H1 (cell line): ENCODE data around the gene WIPF1. TPM values are rescaled to one million over a fixed set of nuclear protein-coding genes. Genes with fewer than 3 reads are reported as not detected.

Experiments
- CREB1 ChIP-seq: IDR thresholded peaks from 2 replicates; pipeline ENCODE4 v1.6.1; 2012; ENCODE audit warnings: inconsistent platforms
- FOSL1 ChIP-seq: IDR thresholded peaks from 2 replicates; pipeline ENCODE4 v1.6.1; 2011; ENCODE audit warnings: mild to moderate bottlenecking, low read depth, low read length, moderate library complexity; ENCODE audit not compliant: insufficient read depth
- GABPA ChIP-seq: IDR thresholded peaks from 2 replicates; pipeline ENCODE4 v1.6.1; 2011; ENCODE audit warnings: mild to moderate bottlenecking, low read length, moderate library complexity, borderline replicate concordance; ENCODE audit not compliant: insufficient read depth
- SIX5 ChIP-seq: IDR thresholded peaks from 2 replicates; pipeline ENCODE4 v1.6.1; 2011; ENCODE audit warnings: mild to moderate bottlenecking, low read depth, low read length
- polyA plus RNA-seq, 7 experiments: library from polyadenylated mRNA; depleted of rRNA in 3 of 7; stranded (reverse) in 5 of 7; unstranded in 2 of 7; fragments of >200 nt in 5 of 7; fragments of 200-250 nt in 2 of 7; gene quantifications; 1 replicate in 5 of 7; 2 replicates in 1 of 7; 4 replicates in 1 of 7; pipeline versions ENCODE4 v1.2.1 to v1.2.3, GENCODE V29; 2011 to 2013; ENCODE audit warnings: missing spikeins in 2 of 7, mixed read lengths in 2 of 7
- total RNA-seq: library from RNA; stranded (reverse); fragmentation: NEBNext Ultra II Directional; extraction: Animal tissue kit (Norgen Biotek cat#: 25700); gene quantifications from 2 replicates; pipeline ENCODE4 v1.2.1, GENCODE V29; 2021
- TF ChIP-seq, protein P1 (sequence below): IDR thresholded peaks from 2 replicates; pipeline ENCODE4 v1.6.1; 2012; ENCODE audit warnings: inconsistent platforms

The WIPF1 gene
- total and polyA plus RNA-seq, 2 of the 8 experiments (the other 6 are each of a cell fraction or from before 2014, with no cell fraction given) = 4.7 to 5.2 TPM

DNA sequence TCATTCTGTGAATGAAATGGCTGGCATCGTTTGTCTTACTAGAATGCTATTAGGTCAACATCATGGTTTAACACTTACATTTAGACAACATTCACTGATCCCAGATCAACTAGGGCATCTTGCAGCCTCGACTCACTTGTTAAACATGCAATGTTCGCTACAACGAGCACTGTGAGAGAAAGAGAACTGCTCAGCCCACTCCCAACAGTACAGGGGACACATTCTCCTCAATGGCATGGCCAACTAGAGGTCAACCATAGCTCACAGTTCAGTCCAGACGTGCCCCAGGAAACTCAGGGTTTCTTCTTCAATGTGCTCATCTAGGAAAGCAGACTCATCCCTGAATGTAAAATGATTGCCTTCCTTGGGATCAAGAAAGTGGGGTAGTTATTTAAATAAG is 5.9 kb downstream of the WIPF1 start (continued):
- TF ChIP-seq SIX5 (no peak), FOSL1 (no peak), GABPA (no peak), CREB1 (no peak)
- TF ChIP-seq, protein P1, sequence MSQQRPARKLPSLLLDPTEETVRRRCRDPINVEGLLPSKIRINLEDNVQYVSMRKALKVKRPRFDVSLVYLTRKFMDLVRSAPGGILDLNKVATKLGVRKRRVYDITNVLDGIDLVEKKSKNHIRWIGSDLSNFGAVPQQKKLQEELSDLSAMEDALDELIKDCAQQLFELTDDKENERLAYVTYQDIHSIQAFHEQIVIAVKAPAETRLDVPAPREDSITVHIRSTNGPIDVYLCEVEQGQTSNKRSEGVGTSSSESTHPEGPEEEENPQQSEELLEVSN = no peak
